ENCODE measurements around the gene NNT.

DNA sequence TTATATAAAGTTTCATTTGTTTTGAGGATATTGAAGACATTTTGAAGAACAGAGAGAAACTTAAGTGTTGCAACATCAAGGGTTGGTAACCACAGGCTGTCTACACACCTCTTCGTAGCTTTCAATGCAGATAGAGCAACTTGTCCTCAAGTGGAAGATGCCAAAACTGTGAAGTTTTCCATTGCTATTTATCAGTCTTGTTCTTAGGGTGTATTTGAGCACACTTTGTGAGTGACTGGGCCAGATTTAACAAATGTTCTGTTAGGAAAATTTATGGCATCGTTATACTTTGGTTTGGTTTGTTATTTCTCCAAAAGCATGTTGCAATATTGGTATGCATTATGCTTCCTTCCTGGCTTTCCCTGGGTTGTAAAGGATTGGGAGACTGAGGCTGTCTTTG is 31.6 kb downstream of the NNT start:
- TF ChIP-seq POLR2A (IDR thresholded peaks at IDR 0.05; ENCODE audit: control extremely low read depth in 1 of 2, low read depth in 2 of 2, low read length in 2 of 2) (no peak), CREB1 (IDR thresholded peaks at IDR 0.05) (no peak), MAFK (IDR thresholded peaks at IDR 0.05; ENCODE audit: low read depth, low read length) (no peak), SAP30 (IDR thresholded peaks at IDR 0.05; ENCODE audit: insufficient read depth, insufficient replicate concordance, low read length) (no peak), CHD2 (IDR thresholded peaks at IDR 0.05; ENCODE audit: low read length) (no peak), PHF8 (conservative IDR thresholded peaks at IDR 0.05; ENCODE audit: low read depth, low read length) (no peak), EP300 (IDR thresholded peaks at IDR 0.05; ENCODE audit: borderline replicate concordance in 1 of 2, low read depth in 2 of 2, low read length in 2 of 2) (no peak), SP2 (IDR thresholded peaks at IDR 0.05; ENCODE audit: low read length) (no peak), TAF1 (IDR thresholded peaks at IDR 0.05; ENCODE audit: low read depth, low read length) (no peak)
- TF ChIP-seq, protein P1, sequence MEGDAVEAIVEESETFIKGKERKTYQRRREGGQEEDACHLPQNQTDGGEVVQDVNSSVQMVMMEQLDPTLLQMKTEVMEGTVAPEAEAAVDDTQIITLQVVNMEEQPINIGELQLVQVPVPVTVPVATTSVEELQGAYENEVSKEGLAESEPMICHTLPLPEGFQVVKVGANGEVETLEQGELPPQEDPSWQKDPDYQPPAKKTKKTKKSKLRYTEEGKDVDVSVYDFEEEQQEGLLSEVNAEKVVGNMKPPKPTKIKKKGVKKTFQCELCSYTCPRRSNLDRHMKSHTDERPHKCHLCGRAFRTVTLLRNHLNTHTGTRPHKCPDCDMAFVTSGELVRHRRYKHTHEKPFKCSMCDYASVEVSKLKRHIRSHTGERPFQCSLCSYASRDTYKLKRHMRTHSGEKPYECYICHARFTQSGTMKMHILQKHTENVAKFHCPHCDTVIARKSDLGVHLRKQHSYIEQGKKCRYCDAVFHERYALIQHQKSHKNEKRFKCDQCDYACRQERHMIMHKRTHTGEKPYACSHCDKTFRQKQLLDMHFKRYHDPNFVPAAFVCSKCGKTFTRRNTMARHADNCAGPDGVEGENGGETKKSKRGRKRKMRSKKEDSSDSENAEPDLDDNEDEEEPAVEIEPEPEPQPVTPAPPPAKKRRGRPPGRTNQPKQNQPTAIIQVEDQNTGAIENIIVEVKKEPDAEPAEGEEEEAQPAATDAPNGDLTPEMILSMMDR (IDR thresholded peaks at IDR 0.05; ENCODE audit: control extremely low read depth in 1 of 3, insufficient read depth in 1 of 3, low read depth in 1 of 3, low read length in 3 of 3) = no peak
- TF ChIP-seq, protein P2, sequence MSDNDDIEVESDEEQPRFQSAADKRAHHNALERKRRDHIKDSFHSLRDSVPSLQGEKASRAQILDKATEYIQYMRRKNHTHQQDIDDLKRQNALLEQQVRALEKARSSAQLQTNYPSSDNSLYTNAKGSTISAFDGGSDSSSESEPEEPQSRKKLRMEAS (IDR thresholded peaks at IDR 0.05) = no peak
